ENCODE results near the gene MEF2D.

MEF2D gene

DNA sequence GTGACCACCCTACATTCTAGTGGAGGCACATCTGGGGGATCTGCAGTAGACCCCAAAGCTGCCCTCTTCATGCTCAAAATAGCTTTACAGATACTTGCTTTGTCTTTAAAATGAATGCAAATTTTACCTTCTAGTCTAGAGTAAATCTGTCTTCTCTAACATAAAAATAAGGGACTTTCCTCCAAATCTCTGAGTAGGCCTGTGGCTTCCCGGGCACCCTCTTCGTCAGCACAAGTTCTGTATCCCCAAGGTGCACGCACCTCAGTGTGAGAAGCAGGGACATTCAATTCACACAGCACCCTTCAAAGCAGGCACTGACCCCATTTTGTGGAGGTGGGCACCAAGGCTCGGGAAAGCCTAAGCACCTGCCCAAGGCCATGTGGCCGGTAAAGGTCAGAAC is 19.0 kb downstream of the MEF2D start:
- peaks cover 52 to 81% of the 10 kb centered on the region in 2 donors for H3K4me1 Mint-ChIP-seq

DNA sequence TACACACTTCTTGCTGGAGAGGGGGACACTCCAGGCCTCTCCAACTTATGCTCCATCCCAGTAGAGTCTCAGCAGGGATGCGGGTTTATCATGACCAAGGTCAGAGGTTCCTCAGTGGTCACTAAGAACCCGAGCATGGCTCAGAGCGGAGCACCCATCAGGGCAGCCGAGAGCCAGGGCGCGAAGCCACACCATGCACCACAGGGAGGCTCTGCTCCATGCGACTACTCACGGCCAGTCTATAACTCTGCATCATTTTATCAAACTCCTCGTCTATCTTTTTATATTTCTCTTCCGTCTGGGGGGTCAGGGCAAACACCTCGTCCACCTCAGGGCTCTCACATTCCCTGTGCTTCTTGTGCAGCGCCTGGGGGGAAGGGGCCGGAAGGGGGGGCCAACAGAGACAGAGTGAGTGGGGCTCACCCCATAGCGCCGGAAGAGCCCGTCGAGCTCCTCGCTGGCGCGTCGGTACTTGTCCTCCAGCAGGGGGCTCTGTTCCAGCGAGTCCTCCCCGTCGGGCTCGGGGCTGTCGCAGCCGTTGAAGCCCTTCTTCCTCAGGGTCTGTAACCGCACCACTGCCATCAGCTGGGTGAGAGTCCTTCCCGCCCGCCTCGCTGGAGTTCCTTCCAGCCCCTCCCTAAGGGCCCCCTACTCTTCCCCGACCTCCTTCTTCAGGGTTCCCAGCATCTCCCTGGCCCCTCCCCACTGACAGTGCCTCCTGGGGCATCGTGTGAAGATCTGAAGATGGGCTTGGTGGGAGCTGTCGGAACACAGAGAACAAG is 20.0 kb downstream of the MEF2D start:
- H3K27ac Mint-ChIP-seq = peak overlapping the region; percentile 94
- peaks cover 57 to 74% of the 10 kb centered on the region in 2 donors for H3K36me3 Mint-ChIP-seq
- H3K9me3 Mint-ChIP-seq = no peaks in the 10 kb centered on the region
- DNase-seq (peak; percentile 59), ATAC-seq (replicated peaks) (peak; percentile 87 to 89)
- H3K27me3 Mint-ChIP-seq = no peaks in the 10 kb centered on the region
- peak overlapping the region; percentile 66 to 70 for H3K4me3 Mint-ChIP-seq
- H3K4me1 Mint-ChIP-seq = peaks cover 50 to 75% of the 10 kb centered on the region in 2 donors

More for the DNA sequence above, 19.0 kb downstream of the MEF2D start:
- H3K36me3 Mint-ChIP-seq = peaks cover 53 to 71% of the 10 kb centered on the region in 2 donors
- DNase-seq (no peak), ATAC-seq (replicated peaks) (peak; percentile 65 to 77)
- no peaks in the 10 kb centered on the region for H3K27me3 Mint-ChIP-seq
- no peaks in the 10 kb centered on the region for H3K9me3 Mint-ChIP-seq
- H3K27ac Mint-ChIP-seq = peak overlapping the region; percentile 94
- H3K4me3 Mint-ChIP-seq = peak overlapping the region; percentile 15 to 61

DNA sequence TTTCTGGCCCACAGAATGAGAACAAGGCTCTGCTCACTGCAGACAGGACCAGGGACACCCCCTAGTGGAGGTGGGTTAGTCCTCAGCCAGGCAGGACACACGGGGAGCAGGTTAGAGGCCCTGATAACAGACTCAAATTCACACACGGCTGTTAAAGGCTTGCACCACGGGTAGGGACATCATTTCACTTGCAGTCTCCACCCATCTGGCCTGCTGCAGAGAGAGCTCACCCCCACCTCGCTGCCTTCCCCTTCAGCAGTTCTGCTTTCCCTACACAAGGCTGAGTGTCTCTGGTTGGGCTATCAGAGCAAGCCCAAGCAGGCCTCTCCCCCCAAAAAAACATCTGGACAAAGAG is 20.6 kb downstream of the MEF2D start:
- no peak for DNase-seq
- H3K27me3 Mint-ChIP-seq = no peaks in the 10 kb centered on the region
- peak overlapping the region; percentile 94 for H3K27ac Mint-ChIP-seq
- peaks cover 59 to 80% of the 10 kb centered on the region in 2 donors for H3K36me3 Mint-ChIP-seq
- H3K4me3 Mint-ChIP-seq = peak overlapping the region in 1 of 2 donors; percentile 6
- ATAC-seq (replicated peaks) = no peak
- H3K9me3 Mint-ChIP-seq = no peaks in the 10 kb centered on the region
- H3K4me1 Mint-ChIP-seq = peaks cover 50 to 75% of the 10 kb centered on the region in 2 donors

DNA sequence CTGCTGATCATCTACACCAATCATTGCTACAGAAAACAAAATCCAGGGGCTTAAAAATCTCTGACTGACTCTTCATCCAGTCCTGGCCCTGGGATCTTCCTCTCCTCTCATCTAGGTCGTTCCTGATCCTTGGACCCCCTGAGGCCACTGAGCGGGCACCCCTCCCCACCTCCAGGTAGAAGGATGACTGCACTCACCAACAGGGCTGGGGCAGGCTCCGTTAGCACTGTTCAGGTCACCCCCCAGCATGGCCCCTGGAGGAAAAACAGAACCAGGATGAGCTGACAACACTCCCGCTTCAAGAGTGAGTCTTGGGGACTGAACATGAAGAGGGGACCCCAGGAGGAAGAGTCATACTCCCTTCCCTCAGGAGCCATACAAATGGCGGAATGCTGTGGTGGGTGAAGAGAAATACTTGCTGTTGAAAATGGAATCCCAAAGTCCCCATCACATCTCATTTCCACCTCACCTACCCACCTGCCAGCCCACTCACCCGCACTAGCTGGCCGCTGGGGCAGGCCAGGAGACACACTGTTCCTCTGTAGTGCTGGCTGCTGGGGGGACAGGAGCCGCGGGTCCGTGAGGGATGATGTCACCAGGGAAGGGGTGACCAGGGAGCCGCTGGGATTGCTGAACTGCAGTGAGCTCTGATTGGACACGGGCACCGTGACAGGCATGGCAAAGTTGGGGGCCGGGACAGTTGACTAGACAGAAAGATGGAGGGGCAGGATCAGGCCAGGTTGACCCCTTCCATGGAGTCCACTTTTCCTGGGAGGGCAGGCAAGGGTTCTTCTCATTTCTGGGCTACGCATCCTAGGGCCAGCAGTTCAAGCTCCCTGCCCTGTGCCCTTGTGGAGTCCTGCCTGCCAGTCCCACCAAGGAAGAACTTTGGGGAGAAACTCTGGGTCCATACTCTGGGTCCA is 21.2 kb downstream of the MEF2D start:
- no peak overlapping the region for H3K4me3 Mint-ChIP-seq

DNA sequence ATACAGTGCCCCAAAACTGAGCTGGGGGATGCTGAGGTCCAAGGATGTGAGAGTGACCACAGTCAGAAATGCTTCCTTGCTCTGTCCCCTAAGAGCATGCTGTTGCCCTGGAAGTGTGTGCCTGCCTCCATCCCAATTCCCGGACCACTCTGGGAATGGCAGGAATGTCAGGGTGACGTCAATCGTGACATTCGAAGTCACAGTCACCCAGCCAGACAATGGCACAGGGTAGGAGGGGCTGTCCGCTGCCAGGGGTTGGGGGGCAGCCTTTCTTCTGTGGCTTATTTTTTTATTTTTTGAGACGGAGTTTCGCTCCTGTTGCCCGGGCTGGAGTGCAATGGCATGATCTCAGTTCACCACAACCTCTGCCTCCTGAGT is 22.3 kb downstream of the MEF2D start:
- no peaks in the 10 kb centered on the region for H3K27me3 Mint-ChIP-seq
- no peaks in the 10 kb centered on the region for H3K9me3 Mint-ChIP-seq
- H3K4me3 Mint-ChIP-seq = no peak overlapping the region
- DNase-seq (no peak), ATAC-seq (replicated peaks) (no peak)
- H3K27ac Mint-ChIP-seq = no peak overlapping the region
- H3K36me3 Mint-ChIP-seq = peaks cover 73 to 90% of the 10 kb centered on the region in 2 donors
- H3K4me1 Mint-ChIP-seq = peaks cover 48 to 66% of the 10 kb centered on the region in 2 donors

More for the DNA sequence above, 21.2 kb downstream of the MEF2D start:
- no peak for ATAC-seq (replicated peaks)
- Mint-ChIP-seq H3K9me3 (no peaks in the 10 kb centered on the region), H3K4me1 (peaks cover 46 to 71% of the 10 kb centered on the region in 2 donors), H3K27ac (no peak overlapping the region), H3K27me3 (no peaks in the 10 kb centered on the region), H3K36me3 (peaks cover 62 to 84% of the 10 kb centered on the region in 2 donors)
- no peak for DNase-seq

DNA sequence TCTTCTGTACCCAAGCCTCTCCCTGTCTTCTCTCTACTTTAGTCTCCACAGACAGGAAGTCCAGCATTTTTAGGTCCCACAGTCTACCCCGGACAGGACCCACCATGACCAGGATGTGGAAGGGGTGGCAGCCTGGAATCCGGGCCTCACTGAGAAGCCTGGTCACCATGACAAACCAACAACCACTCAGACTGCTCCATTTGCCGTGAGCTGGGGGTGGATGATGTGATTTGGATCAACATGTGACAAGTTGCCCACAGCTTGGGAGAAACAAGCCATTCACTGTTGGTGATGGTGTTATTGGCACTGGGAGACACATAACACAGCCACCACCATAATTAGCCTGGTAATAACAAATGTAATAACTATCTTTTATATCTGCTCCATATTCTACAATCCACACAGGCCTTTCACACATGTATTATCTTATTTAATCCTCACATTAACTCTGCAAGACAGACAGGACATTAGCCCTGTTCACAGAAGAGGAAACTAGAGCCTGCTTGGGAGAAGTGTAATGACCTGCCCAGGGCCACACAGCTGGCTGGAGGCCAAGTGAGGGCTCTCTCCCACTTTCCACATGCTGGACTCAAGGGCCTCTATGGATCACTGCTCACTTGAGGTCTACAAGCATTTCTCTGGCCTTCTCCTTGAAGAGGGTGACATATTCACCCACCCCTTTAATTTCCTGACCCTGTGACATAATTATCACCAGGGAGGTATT is 22.9 kb downstream of the MEF2D start:
- Mint-ChIP-seq H3K4me1 (peaks cover 43 to 61% of the 10 kb centered on the region in 2 donors), H3K36me3 (peaks cover 73 to 90% of the 10 kb centered on the region in 2 donors), H3K4me3 (no peak overlapping the region), H3K27me3 (no peaks in the 10 kb centered on the region), H3K9me3 (no peaks in the 10 kb centered on the region), H3K27ac (peak overlapping the region; percentile 31)
- no peak for DNase-seq
- ATAC-seq (replicated peaks) = no peak

DNA sequence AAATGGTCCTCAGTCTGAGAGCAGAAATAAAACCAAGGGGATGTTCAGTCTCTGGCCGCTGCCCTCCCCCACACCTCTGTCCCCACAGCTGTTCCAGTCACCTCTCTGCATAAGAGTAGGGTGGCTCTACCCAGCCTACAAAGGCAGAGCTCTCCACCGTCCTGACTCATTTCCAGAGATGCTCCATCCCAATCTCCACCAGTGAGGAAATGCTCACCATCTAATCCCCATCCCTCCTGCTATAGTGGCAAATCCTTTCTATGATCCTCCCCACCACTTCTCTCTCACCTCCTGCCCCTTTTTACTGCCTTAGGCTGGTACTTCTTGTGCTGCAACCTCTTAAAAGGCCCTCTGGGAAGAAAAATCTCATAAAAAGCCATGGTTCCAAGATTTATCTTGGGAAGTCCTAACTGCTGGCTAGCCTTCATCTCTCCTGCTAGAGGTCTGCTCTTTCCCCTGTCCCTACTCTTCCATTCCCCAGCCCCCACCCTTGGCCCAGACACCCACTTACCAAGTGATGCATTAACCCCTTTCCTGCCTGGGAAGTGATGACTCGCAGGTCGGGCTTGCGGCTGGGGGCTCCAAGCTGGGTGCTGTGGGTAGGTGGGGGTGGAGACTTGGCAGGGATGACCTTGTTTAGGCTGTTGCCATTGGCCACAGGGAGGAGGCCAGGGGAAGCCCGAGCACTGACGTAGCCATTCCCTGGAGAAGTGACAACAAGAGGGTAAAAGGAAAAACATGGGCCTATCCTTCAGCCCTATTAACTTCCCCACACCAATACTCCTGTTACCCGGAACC is 23.9 kb downstream of the MEF2D start:
- Mint-ChIP-seq H3K9me3 (no peaks in the 10 kb centered on the region), H3K27me3 (no peaks in the 10 kb centered on the region), H3K27ac (peak overlapping the region; percentile 86), H3K36me3 (peaks cover 72 to 88% of the 10 kb centered on the region in 2 donors), H3K4me1 (peaks cover 33 to 51% of the 10 kb centered on the region in 2 donors), H3K4me3 (no peak overlapping the region)
- ATAC-seq (replicated peaks) (no peak), DNase-seq (no peak)

DNA sequence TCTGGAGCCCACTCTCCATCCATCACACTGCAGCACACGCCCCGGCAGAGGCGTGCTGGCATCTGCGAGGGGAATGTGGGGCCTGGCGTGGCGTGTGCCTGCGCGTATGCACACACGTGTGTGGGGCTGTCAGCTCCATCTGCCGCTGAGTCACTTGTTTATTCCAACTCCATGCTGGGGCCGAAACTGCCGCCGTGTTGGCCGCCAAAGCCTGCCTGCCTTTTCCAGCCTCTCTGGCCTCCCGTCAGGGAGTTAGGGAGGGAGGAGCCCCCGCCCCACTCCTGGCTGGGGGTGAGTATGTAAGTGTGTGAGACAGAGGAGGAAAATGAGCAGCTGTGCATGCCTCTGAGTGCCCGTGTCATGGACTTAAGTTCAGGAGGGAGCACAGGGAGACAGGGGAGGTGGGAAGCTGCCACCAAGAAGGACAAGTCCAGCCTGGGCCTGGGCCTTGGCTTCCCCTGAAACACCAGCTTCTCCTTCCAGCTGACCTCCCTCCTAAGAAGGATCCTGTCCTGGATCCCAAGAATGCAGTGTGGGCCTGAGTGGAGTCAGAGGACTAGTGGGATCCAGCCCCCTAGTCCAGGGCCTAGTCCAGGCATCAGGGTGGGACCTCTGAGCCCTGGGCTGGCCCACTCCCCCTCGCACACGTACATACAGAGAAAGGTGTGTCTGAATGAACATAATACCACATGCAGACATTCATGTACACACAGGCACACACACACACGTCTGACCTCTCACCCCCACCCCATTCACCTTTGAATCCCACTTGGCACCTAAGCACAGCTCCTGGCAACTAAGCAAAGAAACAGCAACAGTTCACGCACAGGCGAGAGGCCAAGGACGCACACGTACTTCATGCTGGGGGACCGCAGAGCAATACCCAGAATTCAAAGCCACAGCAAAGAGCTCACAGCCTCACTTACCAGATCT is 24.7 kb downstream of the MEF2D start:
- Mint-ChIP-seq H3K27ac (peak overlapping the region; percentile 59), H3K36me3 (peaks cover 73 to 89% of the 10 kb centered on the region in 2 donors)
- DNase-seq = no peak

DNA sequence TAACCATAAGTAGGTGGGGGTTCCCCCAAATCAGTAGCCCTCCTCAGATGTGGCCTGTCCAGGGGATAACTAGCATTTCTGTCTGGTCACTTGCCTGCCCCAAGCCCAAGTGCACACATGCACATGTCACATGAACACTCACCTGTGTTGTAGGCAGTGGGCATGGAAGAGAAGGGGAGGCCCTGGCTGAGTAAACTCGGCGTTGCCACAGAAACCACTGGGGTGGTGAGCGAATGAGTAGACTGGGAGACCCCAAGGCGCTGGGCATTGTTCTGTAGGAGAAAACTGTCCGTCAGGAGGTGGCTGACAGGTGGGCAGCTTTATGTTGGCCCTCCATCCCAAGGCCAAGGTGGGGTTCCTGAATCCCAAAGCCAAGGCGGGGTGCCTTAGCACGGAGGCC is 25.6 kb downstream of the MEF2D start:
- no peaks in the 10 kb centered on the region for H3K9me3 Mint-ChIP-seq
- peak overlapping the region; percentile 47 for H3K27ac Mint-ChIP-seq
- H3K4me3 Mint-ChIP-seq = no peak overlapping the region
- peaks cover 17 to 34% of the 10 kb centered on the region in 2 donors for H3K4me1 Mint-ChIP-seq
- ATAC-seq (replicated peaks) (no peak), DNase-seq (no peak)
- no peaks in the 10 kb centered on the region for H3K27me3 Mint-ChIP-seq
- H3K36me3 Mint-ChIP-seq = peaks cover 65 to 80% of the 10 kb centered on the region in 2 donors

More for the DNA sequence above, 24.7 kb downstream of the MEF2D start:
- Mint-ChIP-seq H3K4me1 (peaks cover 26 to 42% of the 10 kb centered on the region in 2 donors), H3K9me3 (no peaks in the 10 kb centered on the region), H3K4me3 (no peak overlapping the region), H3K27me3 (no peaks in the 10 kb centered on the region)
- no peak for ATAC-seq (replicated peaks)

DNA sequence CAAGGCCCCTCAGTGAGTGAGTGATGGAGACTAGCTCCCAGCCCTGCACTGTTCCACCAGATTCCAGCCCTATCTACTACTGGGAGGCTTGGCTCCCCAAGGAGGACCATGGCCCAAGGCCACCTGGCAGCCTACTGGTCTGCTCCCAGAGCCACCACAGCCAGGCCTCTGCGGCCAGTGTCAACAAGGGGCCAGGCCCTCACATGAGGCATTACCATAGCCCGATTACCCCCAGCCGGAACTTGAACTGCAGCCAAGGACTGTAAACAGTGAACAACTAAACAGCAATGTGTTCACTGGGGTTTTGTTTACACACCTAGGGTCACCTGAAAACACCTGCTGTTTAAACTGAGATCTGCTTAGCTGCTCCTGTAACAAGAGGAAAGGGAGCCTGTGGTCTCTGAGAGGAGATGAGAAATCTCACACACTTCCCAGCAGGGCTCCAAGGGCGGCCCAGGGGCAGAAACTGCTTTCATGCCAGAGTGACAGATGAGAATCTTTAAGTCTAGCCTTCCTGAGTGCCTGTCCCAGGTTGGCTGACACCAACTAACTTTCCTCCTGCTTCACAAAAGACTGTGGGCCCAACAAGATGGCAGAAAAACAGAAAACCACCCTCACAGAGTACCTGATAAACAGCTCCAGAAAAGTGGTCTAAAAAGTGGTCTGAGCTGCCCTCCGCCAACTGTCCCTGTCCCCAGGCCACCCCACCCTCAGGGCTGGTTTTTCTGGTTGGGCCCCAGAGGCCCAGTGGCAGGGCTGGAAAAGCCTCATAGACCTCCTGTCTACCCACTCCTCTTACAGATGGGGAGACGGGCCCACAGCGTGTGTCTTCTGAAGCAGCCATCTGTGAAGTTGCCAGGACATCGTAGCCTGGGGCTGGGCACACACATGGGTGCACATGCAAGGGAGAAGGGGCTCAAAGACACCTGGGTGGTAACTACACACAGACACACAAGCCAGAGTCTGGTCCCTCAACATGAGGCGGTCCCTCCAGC is 28.8 kb downstream of the MEF2D start:
- H3K27me3 Mint-ChIP-seq = no peaks in the 10 kb centered on the region
- no peaks in the 10 kb centered on the region for H3K9me3 Mint-ChIP-seq
- peaks cover 8 to 21% of the 10 kb centered on the region in 2 donors for H3K4me1 Mint-ChIP-seq
- DNase-seq (no peak), ATAC-seq (replicated peaks) (no peak)
- no peak overlapping the region for H3K4me3 Mint-ChIP-seq
- H3K27ac Mint-ChIP-seq = peak overlapping the region; percentile 65
- H3K36me3 Mint-ChIP-seq = peaks cover 57 to 74% of the 10 kb centered on the region in 2 donors

DNA sequence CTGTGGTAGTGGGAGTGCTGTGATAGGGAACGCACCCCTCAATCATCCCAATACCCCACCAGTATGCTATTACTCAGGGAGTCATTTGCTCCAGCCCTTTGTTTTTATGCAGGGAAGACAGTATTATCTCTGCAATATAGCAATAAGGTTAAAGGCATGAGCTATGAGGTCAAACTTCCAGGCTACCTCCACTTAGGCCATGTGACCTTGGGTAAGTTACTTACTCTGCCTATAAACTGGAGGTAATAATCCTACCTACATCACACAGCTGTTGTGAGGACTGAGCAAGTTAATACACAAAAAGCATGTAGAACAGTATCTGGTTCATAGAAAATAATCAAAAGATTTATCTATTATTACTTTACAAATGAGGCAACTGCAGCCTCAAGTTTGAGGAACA is 30.1 kb downstream of the MEF2D start:
- no peaks in the 10 kb centered on the region for H3K9me3 Mint-ChIP-seq
- no peaks in the 10 kb centered on the region for H3K27me3 Mint-ChIP-seq
- H3K4me1 Mint-ChIP-seq = peaks cover 9 to 17% of the 10 kb centered on the region in 2 donors
- H3K36me3 Mint-ChIP-seq = peaks cover 56 to 72% of the 10 kb centered on the region in 2 donors
- no peak overlapping the region for H3K27ac Mint-ChIP-seq
- ATAC-seq (replicated peaks) (no peak), DNase-seq (no peak)
- H3K4me3 Mint-ChIP-seq = no peak overlapping the region

Measured in stimulated activated naive B cell treated with anti-CD40 and anti-IgM and Interleukin-4, amounts not matched to agents 10 μg/mL and 1 μg/mL and 100 μg/mL, for 72 hours (primary cell).